Mucosa of rectum (tissue), 2 donors: ENCODE measurements around the gene METTL26.

Experiments
- H3K27ac ChIP-seq, 2 donors: one replicate each; pipeline ENCODE4 v1.7.0; 2013; ENCODE audit warnings: inconsistent platforms in 2 of 2, low read depth in 2 of 2, low read length in 2 of 2
- H3K27me3 ChIP-seq, 2 donors: one replicate each; pipeline ENCODE4 v1.7.0; 2013; ENCODE audit warnings: low read length in 2 of 2; ENCODE audit not compliant: control insufficient read depth in 2 of 2, insufficient read depth in 2 of 2
- H3K36me3 ChIP-seq, 2 donors: one replicate each; pipeline ENCODE4 v1.7.0; 2013; ENCODE audit warnings: low read length in 2 of 2; ENCODE audit not compliant: control insufficient read depth in 2 of 2, insufficient read depth in 2 of 2
- H3K4me1 ChIP-seq, 2 donors: one replicate each; pipeline ENCODE4 v1.7.0; 2013; ENCODE audit warnings: low read length in 2 of 2, mild to moderate bottlenecking in 1 of 2; ENCODE audit not compliant: control insufficient read depth in 2 of 2, insufficient read depth in 2 of 2
- H3K4me3 ChIP-seq, 2 donors: one replicate each; pipeline ENCODE4 v1.7.0; 2013; ENCODE audit warnings: low read length in 2 of 2
- H3K9ac ChIP-seq, 2 donors: one replicate each; pipeline ENCODE4 v1.7.0; 2013; ENCODE audit warnings: low read length in 2 of 2, low read depth in 1 of 2, mild to moderate bottlenecking in 1 of 2
- H3K9me3 ChIP-seq, 2 donors: one replicate each; pipeline ENCODE4 v1.7.0; 2013; ENCODE audit warnings: low read length in 2 of 2; ENCODE audit not compliant: control insufficient read depth in 2 of 2
- donor health status: healthy.
- donor health status: Normal muscosa, but diverticular disease.

The METTL26 gene

GRCh38 chr16:624526-625070 lies 11.5 kb downstream of the METTL26 start:
- H3K4me3 ChIP-seq, result no peak overlapping the region
- H3K36me3 ChIP-seq, result peaks cover 12 to 17% of the 10 kb centered on the region in 2 donors
- H3K9ac ChIP-seq, result no peak overlapping the region
- H3K9me3 ChIP-seq, result no peaks in the 10 kb centered on the region
- no peaks in the 10 kb centered on the region for H3K27me3 ChIP-seq
- H3K27ac ChIP-seq, result no peak overlapping the region
- H3K4me1 ChIP-seq, result no peaks in the 10 kb centered on the region

- Histone ChIP-seq H3K4me1 (no peaks in the 10 kb centered on the region), H3K36me3 (peaks cover 9 to 16% of the 10 kb centered on the region in 2 donors), H3K27me3 (no peaks in the 10 kb centered on the region), H3K9ac (no peak overlapping the region), H3K9me3 (no peaks in the 10 kb centered on the region), H3K27ac (no peak overlapping the region), H3K4me3 (no peak overlapping the region)
Measured at GRCh38 chr16:622920-623280, 13.2 kb downstream of the METTL26 start.

GRCh38 chr16:621526-622105 lies 14.5 kb downstream of the METTL26 start:
- no peaks in the 10 kb centered on the region for H3K4me1 ChIP-seq
- H3K27ac ChIP-seq, result no peak overlapping the region
- H3K36me3 ChIP-seq, result peaks cover 11 to 17% of the 10 kb centered on the region in 2 donors
- H3K4me3 ChIP-seq, result no peak overlapping the region
- no peak overlapping the region for H3K9ac ChIP-seq
- no peaks in the 10 kb centered on the region for H3K27me3 ChIP-seq
- H3K9me3 ChIP-seq, result no peaks in the 10 kb centered on the region

- no peaks in the 10 kb centered on the region for H3K9me3 ChIP-seq
- peaks cover 8 to 12% of the 10 kb centered on the region in 2 donors for H3K36me3 ChIP-seq
- H3K4me1 ChIP-seq, result peaks cover 0 to 3% of the 10 kb centered on the region in 2 donors
- H3K9ac ChIP-seq, result no peak overlapping the region
- H3K27me3 ChIP-seq, result no peaks in the 10 kb centered on the region
- H3K27ac ChIP-seq, result no peak overlapping the region
- no peak overlapping the region for H3K4me3 ChIP-seq
Measured at GRCh38 chr16:620700-621525, 15.2 kb downstream of the METTL26 start.

GRCh38 chr16:619476-620100 lies 16.5 kb downstream of the METTL26 start:
- Histone ChIP-seq H3K27me3 (no peaks in the 10 kb centered on the region), H3K9ac (no peak overlapping the region), H3K4me1 (peaks cover 0 to 3% of the 10 kb centered on the region in 2 donors), H3K4me3 (no peak overlapping the region), H3K27ac (no peak overlapping the region), H3K36me3 (peaks cover 4 to 8% of the 10 kb centered on the region in 2 donors), H3K9me3 (no peaks in the 10 kb centered on the region)

- Histone ChIP-seq H3K4me1 (peaks cover 0 to 3% of the 10 kb centered on the region in 2 donors), H3K36me3 (peaks cover 9 to 13% of the 10 kb centered on the region in 2 donors), H3K9me3 (no peaks in the 10 kb centered on the region), H3K27me3 (no peaks in the 10 kb centered on the region), H3K27ac (no peak overlapping the region), H3K9ac (no peak overlapping the region), H3K4me3 (no peak overlapping the region)
Measured at GRCh38 chr16:617855-618254, 18.2 kb downstream of the METTL26 start.

GRCh38 chr16:616733-617586 lies 19.1 kb downstream of the METTL26 start:
- no peak overlapping the region for H3K4me3 ChIP-seq
- peak overlapping the region; percentile 58 for H3K27ac ChIP-seq
- H3K27me3 ChIP-seq, result no peaks in the 10 kb centered on the region
- peak overlapping the region in 1 of 2 donors; percentile 7 for H3K9ac ChIP-seq
- H3K36me3 ChIP-seq, result peaks cover 9 to 13% of the 10 kb centered on the region in 2 donors
- peaks cover 0 to 3% of the 10 kb centered on the region in 2 donors for H3K4me1 ChIP-seq
- H3K9me3 ChIP-seq, result no peaks in the 10 kb centered on the region

GRCh38 chr16:615122-615521 lies 21.0 kb downstream of the METTL26 start:
- H3K36me3 ChIP-seq, result peaks cover 9 to 13% of the 10 kb centered on the region in 2 donors
- peak overlapping the region in 1 of 2 donors; percentile 24 for H3K27ac ChIP-seq
- H3K4me1 ChIP-seq, result peaks cover 3 to 5% of the 10 kb centered on the region in 2 donors
- H3K4me3 ChIP-seq, result no peak overlapping the region
- H3K9ac ChIP-seq, result no peak overlapping the region
- H3K27me3 ChIP-seq, result no peaks in the 10 kb centered on the region
- H3K9me3 ChIP-seq, result no peaks in the 10 kb centered on the region

GRCh38 chr16:610513-611381 lies 25.4 kb downstream of the METTL26 start:
- H3K36me3 ChIP-seq, result peaks cover 7 to 8% of the 10 kb centered on the region in 2 donors
- H3K4me3 ChIP-seq, result no peak overlapping the region
- H3K9me3 ChIP-seq, result no peaks in the 10 kb centered on the region
- peaks cover 4 to 5% of the 10 kb centered on the region in 2 donors for H3K4me1 ChIP-seq
- H3K9ac ChIP-seq, result no peak overlapping the region
- H3K27me3 ChIP-seq, result no peaks in the 10 kb centered on the region
- H3K27ac ChIP-seq, result peak overlapping the region in 1 of 2 donors; percentile 34
